K562 treated with DMSO at 1 percent for 24 hours (cell line): Measurements from ENCODE around the gene CNKSR2. TPM values are rescaled to one million over a fixed set of nuclear protein-coding genes. Genes with fewer than 3 reads are reported as not detected.

ENCODE experiments used
- total RNA-seq: library from RNA; unstranded; fragments of 300-600 nt; gene quantifications from 2 replicates; pipeline ENCODE4 v1.2.3, GENCODE V29; 2022; ENCODE audit warnings: low read depth; ENCODE audit not compliant: insufficient read depth

The CNKSR2 gene
- not detected in 2 replicates for total RNA-seq

GRCh38 chrX:21374163-21374993 is at the start of gene CNKSR2:
Gene CNKSR2, plus strand, starts transcription at chrX:21374418. Its CDS starts 480 bp downstream, at chrX:21374898.

DNA sequence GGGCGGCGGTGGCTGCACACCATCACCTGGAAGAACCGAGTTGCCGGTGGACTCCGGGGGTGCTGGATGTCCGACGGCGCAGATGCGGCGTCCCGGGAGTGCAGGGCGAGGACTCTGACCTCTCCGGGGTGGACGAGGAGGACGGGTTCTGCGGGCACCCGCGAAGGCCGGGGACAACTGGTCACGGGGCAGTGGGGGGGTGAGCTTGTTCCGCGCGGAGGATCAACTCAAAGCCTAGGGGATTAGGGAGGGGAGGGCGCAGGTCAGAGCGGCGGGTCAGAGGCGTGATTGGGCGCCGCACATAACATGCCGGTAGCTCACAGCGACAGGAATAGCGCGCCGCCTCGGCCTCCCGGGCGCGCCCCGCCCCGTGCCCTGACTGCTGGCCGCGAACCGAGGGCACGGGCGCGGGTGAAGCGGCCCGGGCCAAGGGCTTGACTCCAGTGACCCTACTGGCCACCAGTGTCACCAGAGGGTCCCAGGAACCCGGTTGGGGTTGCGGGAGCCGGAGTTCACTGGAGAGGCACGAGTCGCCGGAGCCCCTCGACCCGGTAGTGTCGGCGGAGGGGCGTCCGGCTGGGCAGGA is 284.0 kb downstream of the CNKSR2 start, which contains the start of gene KLHL34:
Gene KLHL34, minus strand, starts transcription at position 179 of the 586 bp plus-strand sequence. CDS start 542 bp downstream, outside the sequence.

